Liver (tissue), 2 donors: Measurements from ENCODE around the gene IMPDH2.

Source experiments
- TF ChIP-seq, protein P1 (sequence below): fragments of 150-350 bp; IDR thresholded peaks from 2 replicates; pipeline ENCODE4 v1.5.1; 2017; ENCODE audit warnings: improper control_type of control experiment, low read depth, low read length; ENCODE audit not compliant: missing input control
- TF ChIP-seq, protein P2 (sequence below): IDR thresholded peaks from 2 replicates; pipeline ENCODE4 v1.6.1; 2016; ENCODE audit warnings: antibody characterized with exemption
- donor health status: healthy.

DNA sequence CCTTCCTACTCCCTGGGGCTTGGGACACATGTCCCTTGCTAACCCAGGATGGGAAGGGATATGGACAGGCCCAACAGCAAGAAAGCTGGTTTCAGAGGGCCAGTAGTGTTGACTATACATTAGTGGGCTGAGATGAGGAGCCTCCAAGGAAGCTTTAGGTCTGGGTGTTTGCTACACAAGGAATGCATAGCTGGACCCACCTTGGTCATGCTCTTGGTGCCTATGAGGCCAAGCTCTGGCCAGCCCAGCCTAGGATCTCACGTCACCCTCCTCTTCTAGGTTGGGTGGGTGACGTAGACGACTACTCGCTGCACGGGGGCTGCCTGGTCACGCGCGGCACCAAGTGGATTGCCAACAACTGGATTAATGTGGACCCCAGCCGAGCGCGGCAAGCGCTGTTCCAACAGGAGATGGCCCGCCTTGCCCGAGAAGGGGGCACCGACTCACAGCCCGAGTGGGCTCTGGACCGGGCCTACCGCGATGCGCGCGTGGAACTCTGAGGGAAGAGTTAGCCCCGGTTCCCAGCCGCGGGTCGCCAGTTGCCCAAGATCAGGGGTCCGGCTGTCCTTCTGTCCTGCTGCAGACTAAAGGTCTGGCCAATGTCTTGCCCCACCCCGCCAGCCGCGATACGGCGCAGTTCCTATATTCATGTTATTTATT, 22.7 kb downstream of the IMPDH2 start:
- TF ChIP-seq, protein P1, sequence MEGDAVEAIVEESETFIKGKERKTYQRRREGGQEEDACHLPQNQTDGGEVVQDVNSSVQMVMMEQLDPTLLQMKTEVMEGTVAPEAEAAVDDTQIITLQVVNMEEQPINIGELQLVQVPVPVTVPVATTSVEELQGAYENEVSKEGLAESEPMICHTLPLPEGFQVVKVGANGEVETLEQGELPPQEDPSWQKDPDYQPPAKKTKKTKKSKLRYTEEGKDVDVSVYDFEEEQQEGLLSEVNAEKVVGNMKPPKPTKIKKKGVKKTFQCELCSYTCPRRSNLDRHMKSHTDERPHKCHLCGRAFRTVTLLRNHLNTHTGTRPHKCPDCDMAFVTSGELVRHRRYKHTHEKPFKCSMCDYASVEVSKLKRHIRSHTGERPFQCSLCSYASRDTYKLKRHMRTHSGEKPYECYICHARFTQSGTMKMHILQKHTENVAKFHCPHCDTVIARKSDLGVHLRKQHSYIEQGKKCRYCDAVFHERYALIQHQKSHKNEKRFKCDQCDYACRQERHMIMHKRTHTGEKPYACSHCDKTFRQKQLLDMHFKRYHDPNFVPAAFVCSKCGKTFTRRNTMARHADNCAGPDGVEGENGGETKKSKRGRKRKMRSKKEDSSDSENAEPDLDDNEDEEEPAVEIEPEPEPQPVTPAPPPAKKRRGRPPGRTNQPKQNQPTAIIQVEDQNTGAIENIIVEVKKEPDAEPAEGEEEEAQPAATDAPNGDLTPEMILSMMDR, result no peak
- TF ChIP-seq, protein P2, sequence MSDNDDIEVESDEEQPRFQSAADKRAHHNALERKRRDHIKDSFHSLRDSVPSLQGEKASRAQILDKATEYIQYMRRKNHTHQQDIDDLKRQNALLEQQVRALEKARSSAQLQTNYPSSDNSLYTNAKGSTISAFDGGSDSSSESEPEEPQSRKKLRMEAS, result no peak
